Smooth muscle cell of bladder (primary cell): ENCODE measurements around the gene COPB2. TPM values are rescaled to one million over a fixed set of nuclear protein-coding genes. Genes with fewer than 3 reads are reported as not detected.

ENCODE experiments used
- total RNA-seq: library from RNA; depleted of rRNA; stranded (reverse); fragments of >200 nt; gene quantifications from 2 replicates; pipeline ENCODE4 v1.2.3, GENCODE V29; 2014

Gene COPB2
- 393 and 444 TPM in 2 replicates for total RNA-seq

GRCh38 chr3:139389552-139390368 lies at the start of gene COPB2:
TSS of gene COPB2 (minus strand) at chr3:139389647. CDS start at chr3:139389550, 97 bp downstream.

GRCh38 chr3:139343895-139344856 lies 45.3 kb downstream of the COPB2 start, which contains the start of gene MRPS22:
TSS of gene MRPS22 (plus strand) at chr3:139344020. CDS start at chr3:139344027, 7 bp downstream.

Other genes with a start within 250 kb of the COPB2 start
- gene MRPS22, start 45.6 kb downstream of the COPB2 start, total RNA-seq, result 81.8 and 95.7 TPM in 2 replicates
- gene RBP2, start 86.9 kb upstream of the COPB2 start, total RNA-seq, result not detected in 2 replicates
- 54.9 and 88.2 TPM in 2 replicates for gene RBP1, start 150.1 kb upstream of the COPB2 start, total RNA-seq